Right forelimb (tissue), 1 donor: Measurements from ENCODE around the gene L3MBTL1.
"Not testable (repeated sequence)": the region's sequence is repeated elsewhere in the genome, so short reads cannot be mapped to it uniquely, and the experiment has no call there.

Experiments
- DNase-seq: peaks from one replicate; pipeline ENCODE4 v3.0.0-alpha.2; 2018

The L3MBTL1 gene

GRCh38 chr20:43560974-43561373 lies 53.5 kb downstream of the L3MBTL1 start:
- DNase-seq = no peak

DNA sequence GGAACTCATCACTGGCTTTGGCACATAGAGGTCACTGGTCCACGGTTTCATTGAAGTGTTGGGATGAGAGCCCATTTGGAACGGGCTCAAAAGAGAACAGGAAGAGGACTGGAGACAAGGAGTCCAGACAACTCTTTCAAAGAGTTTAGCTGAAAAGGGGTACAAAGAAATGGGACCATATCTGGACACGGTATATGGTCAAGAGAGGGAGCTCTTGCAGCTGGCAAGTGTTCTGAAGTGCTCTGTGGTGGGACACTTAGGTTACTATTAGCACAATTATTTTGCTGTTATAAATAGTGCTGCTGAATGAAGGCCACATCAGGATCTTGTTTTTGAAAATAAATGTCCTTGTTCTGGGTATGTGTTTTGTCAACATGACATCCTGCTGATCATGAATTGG lies 55.9 kb downstream of the L3MBTL1 start:
- no peak for DNase-seq

DNA sequence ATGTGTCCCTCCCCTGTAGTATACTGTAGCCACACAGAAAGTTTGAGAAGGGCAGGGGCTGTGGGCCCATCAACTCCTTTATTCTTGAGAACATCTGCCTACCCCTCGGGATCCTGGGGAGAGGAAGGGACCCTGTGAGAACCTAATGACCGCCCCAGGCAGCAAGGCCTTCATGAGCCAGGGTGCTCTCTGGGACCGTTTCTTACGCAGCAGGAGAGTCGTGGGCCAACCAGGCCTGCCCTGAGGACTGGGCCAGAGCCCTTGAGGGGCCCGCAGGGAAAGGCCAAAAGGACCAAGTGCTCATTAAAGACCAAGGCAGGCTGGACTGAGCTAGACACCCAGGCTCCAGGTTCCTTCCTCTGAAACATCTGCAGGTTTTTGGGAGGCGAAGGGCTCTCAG lies 56.5 kb downstream of the L3MBTL1 start:
- DNase-seq = no peak

DNA sequence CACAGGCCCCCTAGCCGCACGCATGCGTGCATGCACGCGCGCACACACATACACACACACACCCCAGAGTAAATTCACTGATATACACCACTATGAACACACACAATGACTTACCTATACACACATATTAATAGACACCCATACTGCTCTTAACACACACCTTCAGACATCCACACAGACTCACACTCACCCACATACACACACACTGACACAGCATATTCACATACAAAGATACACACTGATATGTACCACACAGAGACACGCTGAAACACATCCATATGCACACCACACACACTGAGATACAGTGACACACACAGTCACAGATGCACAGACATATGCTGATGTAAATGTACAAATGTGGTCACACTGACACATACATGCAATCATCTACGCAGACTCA lies 57.0 kb downstream of the L3MBTL1 start:
- no peak for DNase-seq

GRCh38 chr20:43564993-43565757 lies 57.7 kb downstream of the L3MBTL1 start:
- DNase-seq = no peak

DNA sequence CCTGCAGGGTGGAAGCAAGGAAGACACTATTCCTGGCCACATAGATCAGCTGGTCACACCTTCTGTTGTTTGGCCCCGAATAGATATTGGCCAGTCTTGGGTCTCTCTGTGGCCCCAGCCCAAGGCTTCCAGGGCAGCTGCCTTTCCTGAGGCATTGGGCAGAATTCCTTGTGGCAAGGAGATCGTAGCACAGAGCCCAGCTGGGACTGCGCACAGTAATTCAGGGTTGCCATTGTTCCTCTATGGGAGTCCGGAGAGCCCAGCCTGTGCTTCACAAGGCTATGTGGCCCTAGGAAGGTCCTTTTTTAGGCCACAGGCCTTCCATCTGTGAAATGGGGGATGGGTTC lies 58.2 kb downstream of the L3MBTL1 start:
- no peak for DNase-seq

DNA sequence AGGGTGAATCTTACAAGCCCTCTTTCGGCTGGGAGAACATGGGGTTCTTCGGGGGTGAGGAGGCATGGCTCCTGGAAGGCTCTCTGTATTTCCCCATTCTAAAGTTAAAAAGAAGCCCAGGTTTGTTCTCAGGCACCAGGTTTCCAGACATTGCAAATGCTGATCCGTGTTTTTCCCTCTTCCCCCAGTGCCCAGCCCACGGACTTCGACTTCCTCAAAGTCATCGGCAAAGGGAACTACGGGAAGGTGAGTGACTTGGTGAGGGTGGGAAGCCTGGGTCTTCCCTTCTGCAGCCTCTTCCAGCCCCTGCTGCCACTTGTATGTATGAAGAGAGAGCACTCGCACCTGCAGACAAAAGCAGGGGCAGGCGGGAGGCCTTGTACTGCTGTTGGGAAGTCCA lies 60.0 kb downstream of the L3MBTL1 start:
- no peak for DNase-seq

DNA sequence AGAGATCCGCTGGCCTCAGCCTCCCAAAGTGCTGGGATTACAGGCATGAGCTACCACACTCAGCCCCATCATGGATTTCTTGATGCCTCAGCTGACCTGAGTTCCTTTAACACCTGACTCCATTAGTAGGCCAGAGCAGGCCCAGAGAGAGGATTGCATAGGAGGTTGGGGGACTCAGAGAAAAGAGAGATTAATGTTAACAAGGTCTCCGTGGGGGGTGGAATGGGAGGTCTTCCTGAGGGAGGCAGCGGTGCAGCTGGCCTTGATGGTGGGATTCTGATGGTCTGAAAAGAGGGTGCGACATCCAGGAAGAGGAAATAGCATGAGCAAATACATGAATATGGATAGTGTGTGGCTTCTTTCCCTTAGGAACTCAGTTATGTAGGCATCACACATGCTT lies 61.2 kb downstream of the L3MBTL1 start:
- no peak for DNase-seq

DNA sequence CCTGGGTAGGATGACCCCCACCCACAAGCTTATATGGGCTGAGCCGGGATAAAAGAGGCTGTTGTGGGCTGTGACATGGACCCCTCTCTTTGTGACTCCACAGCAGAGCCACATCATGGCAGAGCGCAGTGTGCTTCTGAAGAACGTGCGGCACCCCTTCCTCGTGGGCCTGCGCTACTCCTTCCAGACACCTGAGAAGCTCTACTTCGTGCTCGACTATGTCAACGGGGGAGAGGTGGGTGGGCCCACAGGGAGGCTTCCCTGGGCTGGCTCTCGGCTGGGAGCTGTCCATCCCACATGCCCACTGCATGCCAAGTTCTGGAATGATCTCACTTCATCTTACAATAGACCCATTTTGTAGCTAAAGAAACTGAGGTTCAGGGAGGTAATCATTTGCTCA lies 61.8 kb downstream of the L3MBTL1 start:
- DNase-seq = no peak

DNA sequence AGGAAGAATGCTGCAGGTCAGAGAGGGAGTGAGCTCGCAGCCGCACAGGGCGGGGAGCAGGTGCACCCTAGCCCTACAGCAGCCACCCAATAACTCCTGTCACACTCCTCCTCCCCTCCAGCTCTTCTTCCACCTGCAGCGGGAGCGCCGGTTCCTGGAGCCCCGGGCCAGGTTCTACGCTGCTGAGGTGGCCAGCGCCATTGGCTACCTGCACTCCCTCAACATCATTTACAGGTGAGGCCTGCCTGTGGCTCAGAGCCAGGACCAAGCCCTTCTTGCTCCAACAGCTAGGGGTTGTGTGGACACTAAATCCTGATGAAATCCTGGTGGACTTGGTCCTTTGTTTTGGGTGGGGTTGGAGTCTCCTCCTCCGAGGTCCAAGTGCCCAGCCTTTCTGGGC lies 63.0 kb downstream of the L3MBTL1 start:
- DNase-seq = no peak

DNA sequence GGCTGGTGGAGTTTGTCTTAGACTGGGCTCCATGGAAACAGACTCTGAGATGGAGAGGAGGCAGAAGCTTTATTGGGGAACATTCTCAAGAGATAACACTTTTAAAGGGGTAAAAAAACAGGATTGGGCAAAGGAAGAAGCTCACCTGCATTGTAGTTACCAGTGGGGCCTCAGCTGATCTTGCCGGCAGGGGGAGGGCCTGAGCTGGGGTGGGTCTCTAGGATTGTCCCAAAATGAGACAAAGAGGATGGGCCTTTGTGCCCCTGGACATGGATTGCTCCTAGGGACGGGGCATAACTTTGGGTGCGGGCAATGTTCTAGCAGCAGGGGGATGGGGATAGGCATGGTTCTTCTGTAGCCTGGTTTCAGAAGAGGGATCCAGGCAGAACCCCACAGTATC lies 63.8 kb downstream of the L3MBTL1 start:
- no peak for DNase-seq

- no peak for DNase-seq
These were observed 64.3 kb downstream of the L3MBTL1 start for GRCh38 chr20:43571771-43572170.

GRCh38 chr20:43572891-43573290 lies 65.4 kb downstream of the L3MBTL1 start:
- DNase-seq = no peak

- no peak for DNase-seq
These were observed 68.6 kb downstream of the L3MBTL1 start for GRCh38 chr20:43576108-43576507.

- DNase-seq = no peak
These were observed 72.6 kb downstream of the L3MBTL1 start for GRCh38 chr20:43579861-43580793.

- no peak for DNase-seq
These were observed 75.8 kb downstream of the L3MBTL1 start for GRCh38 chr20:43583133-43583864.

DNA sequence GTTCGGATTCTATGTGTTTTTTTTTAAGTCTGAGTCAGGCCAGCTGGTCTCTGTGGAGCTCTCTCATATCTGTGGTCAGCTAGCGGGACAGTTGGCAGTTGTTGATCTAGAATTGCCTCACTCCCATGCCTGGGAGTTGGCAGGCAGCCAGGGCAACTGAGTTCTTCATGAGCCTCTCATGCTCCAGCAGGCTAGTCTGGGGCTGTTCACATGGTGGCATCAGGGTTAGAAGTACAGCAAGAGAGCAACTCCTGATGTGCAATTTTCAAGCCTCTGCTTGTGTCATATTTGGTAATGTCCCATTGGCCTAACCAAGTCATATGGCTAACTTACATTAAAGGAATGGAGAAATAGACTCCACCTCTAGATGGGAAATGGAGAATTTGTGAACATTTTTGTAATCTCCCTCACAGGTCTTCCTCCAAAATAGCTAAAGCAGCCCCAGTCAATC lies 76.5 kb downstream of the L3MBTL1 start:
- no peak for DNase-seq

DNA sequence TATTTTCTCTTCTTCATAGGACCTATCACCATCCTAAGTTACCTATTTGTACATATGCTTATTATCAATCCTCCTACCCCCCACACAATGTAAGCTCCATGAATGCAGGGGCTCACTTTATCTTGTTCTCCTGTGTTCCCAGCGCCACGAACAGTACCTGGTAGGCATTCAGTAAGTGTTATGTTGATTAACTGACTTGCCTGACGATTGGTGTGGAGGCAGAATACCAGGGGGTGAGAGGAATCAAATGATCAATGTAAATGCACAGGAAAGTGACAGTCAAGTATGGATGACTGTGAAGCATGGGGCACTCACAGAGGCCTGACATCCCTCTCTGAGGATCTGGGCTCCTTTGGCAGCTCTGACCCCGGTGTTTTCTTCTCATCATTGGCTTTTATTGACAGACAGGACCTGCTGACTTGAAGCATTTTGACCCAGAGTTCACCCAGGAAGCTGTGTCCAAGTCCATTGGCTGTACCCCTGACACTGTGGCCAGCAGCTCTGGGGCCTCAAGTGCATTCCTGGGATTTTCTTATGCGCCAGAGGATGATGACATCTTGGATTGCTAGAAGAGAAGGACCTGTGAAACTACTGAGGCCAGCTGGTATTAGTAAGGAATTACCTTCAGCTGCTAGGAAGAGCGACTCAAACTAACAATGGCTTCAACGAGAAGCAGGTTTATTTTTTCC lies 77.1 kb downstream of the L3MBTL1 start:
- no peak for DNase-seq

DNA sequence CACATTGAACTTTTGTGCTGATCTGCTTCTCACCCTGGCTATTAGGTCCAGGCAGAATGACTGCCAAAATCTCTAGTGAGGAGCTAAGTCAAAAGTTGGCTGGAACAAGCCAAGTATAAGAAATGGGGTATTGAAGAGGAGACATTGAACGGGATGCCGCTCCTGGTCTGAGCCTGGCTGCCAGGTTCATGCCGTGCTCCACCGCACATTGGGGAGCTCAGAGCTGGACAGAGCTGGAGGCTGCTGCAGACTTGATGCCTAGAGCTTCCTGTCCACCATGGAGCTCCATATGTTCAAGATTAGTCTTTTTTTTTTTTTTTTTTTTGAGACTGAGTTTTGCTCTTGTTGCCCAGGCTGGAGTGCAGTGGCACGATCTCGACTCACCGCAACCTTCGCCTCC lies 79.1 kb downstream of the L3MBTL1 start:
- DNase-seq = no peak

DNA sequence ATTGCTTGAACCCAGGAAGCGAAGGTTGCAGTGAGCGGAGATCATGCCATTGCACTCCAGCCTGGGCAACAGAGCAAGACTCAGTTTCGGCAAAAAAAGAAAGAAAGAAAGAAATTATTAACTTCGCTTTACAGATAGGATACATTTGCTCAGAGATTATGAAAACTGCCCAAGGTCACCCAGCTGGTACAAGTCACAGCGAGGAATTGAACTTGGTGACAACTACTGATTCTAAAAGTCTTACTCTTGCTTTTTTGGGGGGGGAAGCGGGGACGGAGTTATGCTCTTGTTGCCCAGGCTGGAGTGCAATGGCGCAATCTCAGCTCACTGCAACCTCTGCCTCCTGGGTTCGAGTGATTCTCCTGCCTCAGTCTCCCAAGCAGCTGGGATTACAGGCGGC lies 81.0 kb downstream of the L3MBTL1 start:
- DNase-seq = not testable (repeated sequence)

GRCh38 chr20:43590036-43590391 lies 82.5 kb downstream of the L3MBTL1 start:
- no peak for DNase-seq

DNA sequence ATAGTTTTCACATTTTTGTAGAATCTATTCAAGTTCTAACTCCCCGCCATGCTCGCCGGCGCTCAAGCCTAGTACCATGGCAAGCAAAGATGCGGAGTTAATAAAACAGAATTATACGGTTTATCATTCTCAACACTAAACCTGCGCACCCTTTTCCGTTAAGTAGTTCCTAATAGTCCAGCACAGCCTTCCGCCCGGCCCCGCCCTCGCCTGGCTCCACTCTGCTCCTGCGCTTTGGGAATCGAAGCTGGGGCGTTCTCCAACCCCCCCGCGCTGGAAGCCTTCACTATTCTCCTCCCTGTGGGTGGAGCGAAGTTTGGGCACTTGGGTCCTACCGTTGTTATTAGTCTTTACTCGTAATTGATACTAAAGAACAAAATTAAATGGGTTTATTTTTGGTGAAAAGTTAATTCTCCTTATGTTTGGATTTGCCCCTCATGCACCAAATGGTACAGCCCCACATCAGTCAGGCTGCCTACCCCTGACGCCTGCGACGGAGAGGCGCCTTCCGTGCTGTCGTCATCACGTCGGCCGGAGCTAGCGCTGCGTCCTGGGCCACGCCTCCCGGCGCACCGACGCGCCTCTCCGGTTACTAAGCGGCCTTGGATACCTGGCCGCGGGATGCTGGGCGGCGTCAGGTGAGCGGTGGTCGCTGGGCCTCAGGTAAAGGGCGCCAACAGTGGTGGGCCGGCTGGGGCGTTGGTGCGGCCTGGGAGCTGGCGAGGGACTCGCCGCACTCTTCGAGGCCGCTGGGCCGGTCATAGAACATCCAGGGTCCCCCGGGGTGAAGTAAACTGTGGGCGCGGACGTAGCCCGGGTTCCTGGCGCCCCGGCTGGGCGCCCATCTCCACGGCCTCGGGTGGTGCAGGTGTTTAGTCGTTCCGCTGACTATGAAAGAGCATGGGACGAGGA lies 83.2 kb downstream of the L3MBTL1 start, which contains the start of gene IFT52:
TSS of gene IFT52 (plus strand) at position 546 of the 912 bp plus-strand sequence. CDS start 3,762 bp downstream, outside the sequence.
- peak; percentile 95 for DNase-seq
